CD8-positive, alpha-beta memory T cell (primary cell): Measurements from ENCODE around the gene RANBP1. TPM values are rescaled to one million over a fixed set of nuclear protein-coding genes. Genes with fewer than 3 reads are reported as not detected.
"Not testable (repeated sequence)": the region's sequence is repeated elsewhere in the genome, so short reads cannot be mapped to it uniquely, and the experiment has no call there.

Source experiments
- CTCF ChIA-PET: fragments of 350-600 bp; sonication (Branson Sonifier 250); formaldehyde crosslinking; loops from one replicate; lab custom pipeline; 2021; ENCODE audit warnings: antibody characterized with exemption; lab: Charles Lee
- POLR2A ChIA-PET: fragments of 350-600 bp; sonication (Branson Sonifier 250); formaldehyde crosslinking; loops from one replicate; lab custom pipeline; 2021; ENCODE audit warnings: antibody characterized with exemption; lab: Charles Lee
- DNase-seq, 5 donors: peaks; one replicate each; pipeline versions ENCODE4 v3.0.0 to v3.0.0-alpha.2; 2020 to 2022; ENCODE audit warnings: mixed read lengths in 1 of 5
- H3K27ac ChIP-seq: one replicate; pipeline ENCODE4 v1.7.0; 2013; ENCODE audit warnings: low read depth, mild to moderate bottlenecking, low read length, moderate library complexity
- H3K27me3 ChIP-seq: 2 replicates; pipeline ENCODE4 v1.7.0; 2013; ENCODE audit warnings: low read length, mild to moderate bottlenecking; ENCODE audit not compliant: insufficient read depth, poor library complexity, severe bottlenecking
- H3K36me3 ChIP-seq: 2 replicates; pipeline ENCODE4 v1.7.0; 2013; ENCODE audit warnings: mild to moderate bottlenecking, low read length, moderate library complexity; ENCODE audit not compliant: insufficient read depth
- H3K4me1 ChIP-seq: 2 replicates; pipeline ENCODE4 v1.7.0; 2013; ENCODE audit warnings: mild to moderate bottlenecking, low read length, moderate library complexity; ENCODE audit not compliant: insufficient read depth
- H3K4me3 ChIP-seq: 2 replicates; pipeline ENCODE4 v1.7.0; 2013; ENCODE audit warnings: mild to moderate bottlenecking, low read length
- H3K9me3 ChIP-seq: 2 replicates; pipeline ENCODE4 v1.7.0; 2013; ENCODE audit warnings: mild to moderate bottlenecking, low read length
- H3K27ac Mint-ChIP-seq, 8 donors: one replicate each; pipeline ENCODE4 v1.8.0; 2020 to 2021; ENCODE audit warnings: mixed read lengths in 8 of 8, mild to moderate bottlenecking in 6 of 8, inconsistent platforms in 3 of 8, moderate library complexity in 3 of 8
- H3K27me3 Mint-ChIP-seq, 2 donors: one replicate each; pipeline ENCODE4 v1.8.0; 2020 to 2021; ENCODE audit warnings: mixed read lengths in 2 of 2, mild to moderate bottlenecking in 1 of 2, moderate library complexity in 1 of 2
- H3K36me3 Mint-ChIP-seq, 3 donors: one replicate each; pipeline ENCODE4 v1.8.0; 2020 to 2021; ENCODE audit warnings: mixed read lengths in 3 of 3, inconsistent platforms in 1 of 3, mild to moderate bottlenecking in 1 of 3
- H3K4me1 Mint-ChIP-seq, 3 donors: one replicate each; pipeline ENCODE4 v1.8.0; 2020 to 2021; ENCODE audit warnings: mixed read lengths in 3 of 3, inconsistent platforms in 1 of 3, mild to moderate bottlenecking in 1 of 3
- H3K4me3 Mint-ChIP-seq, 7 donors: one replicate each; pipeline ENCODE4 v1.8.0; 2020 to 2021; ENCODE audit warnings: mixed read lengths in 7 of 7, mild to moderate bottlenecking in 6 of 7, moderate library complexity in 4 of 7, inconsistent platforms in 2 of 7
- H3K9me3 Mint-ChIP-seq, 5 donors: one replicate each; pipeline ENCODE4 v1.8.0; 2020 to 2022; ENCODE audit warnings: mixed read lengths in 5 of 5, mild to moderate bottlenecking in 3 of 5, moderate library complexity in 2 of 5, inconsistent platforms in 1 of 5
- polyA plus RNA-seq: library from polyadenylated mRNA; unstranded; fragments of 300-500 nt; fragmentation: Illumina TruSeq; gene quantifications from one replicate; pipeline ENCODE4 v1.2.3, GENCODE V29; 2021
- total RNA-seq, 2 experiments: library from RNA; stranded (reverse); gene quantifications; one replicate each; pipeline ENCODE4 v1.2.3, GENCODE V29; 2021

Gene RANBP1
- total RNA-seq (100 to 1,000 TPM; 436 to 459 TPM), polyA plus RNA-seq (102 TPM)

DNA sequence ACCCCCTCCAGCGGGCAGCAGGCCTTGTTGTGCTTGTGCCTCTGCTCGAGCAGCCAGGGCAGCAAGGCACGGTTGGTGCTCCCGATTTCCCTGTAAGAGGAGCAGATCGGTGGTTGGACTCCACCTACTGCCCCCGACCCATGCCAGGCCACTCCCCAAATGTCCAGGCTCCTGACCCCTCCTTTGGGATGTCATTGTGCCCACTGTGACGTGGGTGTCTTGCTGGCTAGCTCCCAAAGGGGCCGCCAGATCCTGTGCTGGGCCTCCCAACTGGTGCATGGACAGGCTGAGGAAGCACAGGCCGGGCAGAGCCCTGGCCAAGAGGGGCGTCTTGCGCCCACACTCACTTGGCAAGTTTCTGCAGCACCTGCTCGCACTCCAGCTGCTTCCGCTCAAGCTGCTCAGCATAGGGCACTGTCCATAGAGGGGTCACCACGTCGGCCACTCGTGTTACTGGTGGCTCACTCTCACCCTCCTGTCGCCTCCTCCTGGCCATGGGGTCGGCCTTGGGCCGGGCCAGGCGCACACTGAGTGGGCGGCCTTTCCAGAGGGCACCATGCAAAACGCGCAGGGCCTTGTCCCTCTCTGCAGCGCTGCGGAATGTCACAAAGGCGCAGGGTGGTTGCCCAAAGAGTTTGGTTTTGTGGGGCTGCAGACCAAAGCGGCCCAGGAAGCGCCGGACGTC lies at the start of gene RANBP1:
Gene RANBP1, plus strand, starts transcription at position 414 of the 685 bp plus-strand sequence. Its CDS starts 81 bp downstream, at position 495.
- peaks cover 36% of the 10 kb centered on the region for H3K4me1 ChIP-seq
- POLR2A ChIA-PET: no interaction called here
- peak in 1 of 5 donors; percentile 47 for DNase-seq

DNA sequence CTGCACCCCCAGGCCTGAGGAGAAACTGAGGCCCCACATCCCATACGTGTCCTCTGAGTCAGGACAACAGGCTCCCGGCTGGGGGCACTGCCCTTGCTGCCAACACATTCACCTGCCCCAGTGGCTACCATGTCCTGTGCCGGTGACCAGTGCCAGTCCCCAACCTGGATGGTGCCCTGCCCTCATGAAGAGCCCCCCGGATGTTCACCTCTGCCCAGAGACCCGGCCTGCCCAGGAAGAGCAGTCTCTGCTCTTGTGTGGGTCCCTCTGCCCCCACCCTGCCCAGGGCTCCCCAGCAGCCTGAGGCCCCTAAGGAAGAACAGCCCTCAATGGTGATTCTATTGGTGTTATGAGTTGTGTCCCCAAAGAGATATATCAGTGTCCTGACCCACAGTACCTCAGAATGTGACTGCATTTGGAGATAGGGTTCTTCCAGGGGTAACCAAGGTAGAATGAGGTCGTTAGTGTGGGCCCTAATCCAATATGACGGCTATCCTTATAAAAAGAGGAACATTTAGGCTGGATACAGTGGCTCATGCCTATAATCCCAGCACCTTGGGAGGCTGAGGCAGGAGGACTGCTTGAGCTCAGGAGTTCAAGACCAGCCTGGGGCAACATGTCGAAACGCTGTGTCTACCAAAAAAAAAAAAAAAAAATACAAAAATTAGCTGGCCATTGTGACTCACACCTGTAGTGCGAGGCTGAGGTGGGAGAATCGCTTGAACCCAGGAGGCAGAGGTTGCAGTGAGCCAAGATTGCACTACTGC lies 49.1 kb upstream of the RANBP1 start:
- Mint-ChIP-seq H3K27ac (peak overlapping the region in 1 of 8 donors; percentile 32), H3K4me3 (no peak overlapping the region), H3K4me1 (no peaks in the 10 kb centered on the region), H3K9me3 (no peaks in the 10 kb centered on the region), H3K36me3 (peaks cover 0 to 30% (median 6%) of the 10 kb centered on the region in 3 donors), H3K27me3 (no peaks in the 10 kb centered on the region)
- ChIA-PET POLR2A (no interaction called here), CTCF (no interaction called here)
- Histone ChIP-seq H3K27ac (no peak overlapping the region), H3K4me3 (no peak overlapping the region), H3K4me1 (no peaks in the 10 kb centered on the region), H3K36me3 (peaks cover 9% of the 10 kb centered on the region), H3K27me3 (no peaks in the 10 kb centered on the region), H3K9me3 (no peaks in the 10 kb centered on the region)
- DNase-seq: no peak

More for the DNA sequence above, at the start of gene RANBP1:
- no peaks in the 10 kb centered on the region for H3K27me3 Mint-ChIP-seq
- CTCF ChIA-PET: interaction anchor here (1.1 to 1.3 kb wide), 2 partner anchors 14 to 37 kb away, joined by 3 read pairs; no protein-coding TSS in a partner anchor
- no peaks in the 10 kb centered on the region for H3K27me3 ChIP-seq
- no peaks in the 10 kb centered on the region for H3K9me3 Mint-ChIP-seq
- H3K4me3 ChIP-seq: peak within 1 kb of the TSS; percentile 86
- peak within 1 kb of the TSS; percentile 95 for H3K27ac ChIP-seq
- peak within 1 kb of the TSS in 7 of 8 donors; percentile 86 to 98 (median 92) for H3K27ac Mint-ChIP-seq
- peaks cover 53% of the 10 kb centered on the region for H3K36me3 ChIP-seq
- peaks cover 30 to 64% (median 36%) of the 10 kb centered on the region in 3 donors for H3K4me1 Mint-ChIP-seq
- H3K9me3 ChIP-seq: no peaks in the 10 kb centered on the region
- H3K36me3 Mint-ChIP-seq: peaks cover 0 to 66% (median 2%) of the 10 kb centered on the region in 3 donors
- H3K4me3 Mint-ChIP-seq: peak within 1 kb of the TSS; percentile 85 to 96 (median 89)

DNA sequence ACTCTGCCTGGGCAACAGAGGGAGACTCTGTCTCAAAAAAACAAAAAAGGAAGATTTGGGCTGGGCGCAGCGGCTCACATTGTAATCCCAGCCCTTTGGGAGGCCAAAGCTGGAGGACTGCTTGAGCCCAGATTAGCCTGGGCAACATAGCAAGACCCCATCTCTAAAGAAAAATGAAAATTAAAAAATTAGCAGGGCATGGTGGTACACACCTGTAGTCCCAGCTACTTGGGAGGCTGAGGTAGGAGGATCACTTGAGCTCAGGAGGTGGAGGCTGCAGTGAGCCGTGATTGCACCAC lies 48.6 kb upstream of the RANBP1 start:
- H3K27me3 Mint-ChIP-seq, H3K4me3 Mint-ChIP-seq, H3K4me1 ChIP-seq, H3K4me3 ChIP-seq, H3K27ac ChIP-seq, DNase-seq, H3K36me3 ChIP-seq, POLR2A ChIA-PET, H3K4me1 Mint-ChIP-seq, H3K9me3 Mint-ChIP-seq, H3K9me3 ChIP-seq, H3K27me3 ChIP-seq: not testable (repeated sequence)
- Mint-ChIP-seq H3K27ac (peak overlapping the region in 1 of 8 donors; percentile 32), H3K36me3 (peaks cover 0 to 27% (median 6%) of the 10 kb centered on the region in 3 donors)
- CTCF ChIA-PET: interaction anchor here (0.7 kb wide), 1 partner anchor 368 kb away, joined by 3 read pairs; no protein-coding TSS in a partner anchor

DNA sequence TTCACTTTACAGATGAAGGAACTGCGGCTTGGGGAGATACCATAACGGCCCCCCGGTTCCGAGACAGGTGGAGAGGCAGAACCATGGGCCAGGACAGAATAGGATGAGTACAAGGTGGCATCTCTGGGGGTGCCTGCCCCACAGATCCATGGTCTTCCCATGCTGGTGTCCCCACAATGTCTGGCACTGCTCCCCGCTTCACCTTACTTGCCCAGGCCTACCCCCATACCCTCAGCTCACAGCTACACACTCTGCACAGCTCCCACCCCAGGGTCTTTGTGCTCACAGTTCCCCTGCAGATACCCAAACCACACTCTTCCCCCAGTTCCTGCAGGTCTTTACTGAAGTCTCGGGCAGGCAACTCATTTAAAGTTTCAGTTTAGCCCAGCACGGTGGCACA lies 47.3 kb upstream of the RANBP1 start:
- H3K36me3 Mint-ChIP-seq: peaks cover 0 to 15% (median 3%) of the 10 kb centered on the region in 3 donors
- H3K4me1 Mint-ChIP-seq: no peaks in the 10 kb centered on the region
- no peaks in the 10 kb centered on the region for H3K27me3 Mint-ChIP-seq
- peaks cover 6% of the 10 kb centered on the region for H3K36me3 ChIP-seq
- no peaks in the 10 kb centered on the region for H3K27me3 ChIP-seq
- no peak overlapping the region for H3K4me3 ChIP-seq
- no peak overlapping the region for H3K4me3 Mint-ChIP-seq
- no peaks in the 10 kb centered on the region for H3K9me3 ChIP-seq
- ChIA-PET POLR2A (interaction anchor here (0.7 kb wide), 2 partner anchors 48 to 55 kb away, joined by 7 read pairs; no protein-coding TSS in a partner anchor), CTCF (no interaction called here)
- H3K27ac Mint-ChIP-seq: no peak overlapping the region
- no peaks in the 10 kb centered on the region for H3K9me3 Mint-ChIP-seq
- H3K27ac ChIP-seq: no peak overlapping the region
- no peak for DNase-seq
- no peaks in the 10 kb centered on the region for H3K4me1 ChIP-seq

DNA sequence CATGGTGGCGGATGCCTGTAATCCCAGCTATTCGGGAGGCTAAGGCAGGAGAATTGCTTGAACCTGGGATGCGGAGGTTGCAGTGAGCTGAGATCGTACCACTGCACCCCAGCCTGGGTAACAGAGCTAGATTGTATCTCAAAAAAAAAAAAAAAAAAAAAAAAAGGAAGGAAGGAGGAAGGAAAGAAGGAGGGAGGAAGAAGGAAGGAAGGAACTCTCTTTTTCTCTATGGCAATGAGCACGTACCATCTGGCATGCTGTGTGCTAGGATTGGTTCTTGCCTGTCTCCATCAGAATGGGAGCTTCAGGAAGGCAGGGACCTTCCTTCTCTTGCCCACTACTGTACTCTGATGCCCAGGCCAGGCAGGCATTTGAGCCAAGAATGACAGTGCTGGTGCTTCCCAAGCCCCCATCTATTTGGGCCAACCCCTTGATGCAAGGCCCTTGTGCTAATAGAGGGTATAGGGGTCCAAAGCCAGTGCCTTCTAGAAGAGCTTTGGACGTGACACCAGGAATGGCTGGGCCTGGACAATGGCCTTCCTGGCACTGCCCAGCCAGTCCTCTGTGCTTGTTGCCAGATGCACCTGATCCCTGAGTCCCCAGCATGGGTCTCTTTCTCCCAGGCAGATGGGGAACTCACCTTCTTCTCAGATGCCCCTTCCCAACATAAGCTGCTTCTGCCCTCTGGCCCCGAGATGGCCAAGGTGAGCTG lies 46.4 kb upstream of the RANBP1 start:
- H3K4me1 ChIP-seq: no peaks in the 10 kb centered on the region
- CTCF ChIA-PET: no interaction called here
- Mint-ChIP-seq H3K27me3 (no peaks in the 10 kb centered on the region), H3K27ac (peak overlapping the region in 1 of 8 donors; percentile 46), H3K9me3 (no peaks in the 10 kb centered on the region), H3K4me1 (no peaks in the 10 kb centered on the region), H3K4me3 (no peak overlapping the region), H3K36me3 (peaks cover 0 to 8% (median 3%) of the 10 kb centered on the region in 3 donors)
- no peaks in the 10 kb centered on the region for H3K27me3 ChIP-seq
- DNase-seq: no peak
- H3K36me3 ChIP-seq: no peaks in the 10 kb centered on the region
- H3K4me3 ChIP-seq: no peak overlapping the region
- POLR2A ChIA-PET: interaction anchor here (0.7 kb wide), 1 partner anchor 72 kb away, joined by 8 read pairs; no protein-coding TSS in a partner anchor
- no peak overlapping the region for H3K27ac ChIP-seq
- no peaks in the 10 kb centered on the region for H3K9me3 ChIP-seq

DNA sequence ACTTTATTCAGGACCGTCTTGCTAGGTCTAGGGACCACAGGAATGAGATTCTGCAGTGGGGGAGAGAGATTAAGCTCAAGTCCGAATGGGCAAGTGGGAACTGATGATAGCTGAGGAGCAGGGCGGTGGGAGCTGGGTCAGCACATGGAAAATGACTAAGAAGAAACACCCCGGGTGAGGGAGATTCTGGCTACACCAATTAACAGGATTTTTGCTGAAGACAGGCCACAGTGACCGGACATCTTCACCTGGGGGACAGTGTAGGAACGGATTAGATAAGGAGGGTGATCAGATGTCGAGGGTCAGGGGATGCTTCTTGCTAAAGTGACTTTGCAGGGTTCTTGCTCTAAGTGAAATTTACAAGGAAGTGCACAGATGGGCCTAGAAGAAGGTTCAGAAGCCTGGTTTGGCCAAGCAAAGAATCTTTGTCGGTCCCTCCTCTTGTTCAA lies 44.4 kb upstream of the RANBP1 start:
- Histone ChIP-seq H3K27me3 (no peaks in the 10 kb centered on the region), H3K36me3 (no peaks in the 10 kb centered on the region), H3K4me1 (no peaks in the 10 kb centered on the region), H3K9me3 (no peaks in the 10 kb centered on the region), H3K27ac (no peak overlapping the region), H3K4me3 (no peak overlapping the region)
- POLR2A ChIA-PET: interaction anchor here (0.7 kb wide), 1 partner anchor 36 kb away, joined by 4 read pairs; no protein-coding TSS in a partner anchor
- Mint-ChIP-seq H3K27me3 (no peaks in the 10 kb centered on the region), H3K27ac (peak overlapping the region in 1 of 8 donors; percentile 57), H3K4me3 (no peak overlapping the region), H3K4me1 (no peaks in the 10 kb centered on the region), H3K36me3 (no peaks in the 10 kb centered on the region), H3K9me3 (no peaks in the 10 kb centered on the region)
- CTCF ChIA-PET: interaction anchor here (0.8 kb wide), 1 partner anchor 504 kb away, joined by 4 read pairs; no protein-coding TSS in a partner anchor
- DNase-seq: no peak

DNA sequence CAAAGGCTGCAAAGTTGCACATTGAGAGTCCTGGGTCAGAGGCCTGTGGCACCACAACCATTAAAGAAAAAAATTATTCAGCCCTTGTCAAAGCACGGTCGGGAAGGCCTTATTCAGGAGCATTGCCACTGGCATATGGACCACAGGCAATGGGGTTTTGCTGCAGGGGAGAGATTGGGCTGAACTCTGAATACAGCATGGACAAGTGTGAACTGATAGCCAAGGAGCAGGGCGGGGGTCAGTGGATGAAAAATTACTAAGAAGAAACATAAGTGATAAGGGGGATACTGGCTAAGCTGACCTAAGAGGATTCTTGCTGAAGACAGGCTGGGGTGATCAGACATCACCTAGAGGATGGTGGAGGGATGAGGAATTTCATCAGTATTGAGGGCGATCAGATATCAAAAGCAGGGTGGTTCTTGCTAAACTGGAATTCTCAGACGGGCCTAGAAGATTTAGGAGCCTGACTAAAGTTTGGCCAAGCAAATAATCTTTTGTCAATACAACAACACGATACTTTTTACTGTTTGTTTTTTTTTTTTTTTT lies 39.2 kb upstream of the RANBP1 start:
- Histone ChIP-seq H3K36me3 (no peaks in the 10 kb centered on the region), H3K27me3 (no peaks in the 10 kb centered on the region), H3K27ac (peak overlapping the region; percentile 55), H3K4me3 (no peak overlapping the region), H3K4me1 (peaks cover 9% of the 10 kb centered on the region), H3K9me3 (no peaks in the 10 kb centered on the region)
- DNase-seq: no peak
- POLR2A ChIA-PET: no interaction called here
- H3K27me3 Mint-ChIP-seq: no peaks in the 10 kb centered on the region
- peaks cover 0 to 7% (median 0%) of the 10 kb centered on the region in 3 donors for H3K36me3 Mint-ChIP-seq
- H3K9me3 Mint-ChIP-seq: no peaks in the 10 kb centered on the region
- H3K4me1 Mint-ChIP-seq: peaks cover 12 to 18% (median 13%) of the 10 kb centered on the region in 3 donors
- CTCF ChIA-PET: no interaction called here
- peak overlapping the region in 4 of 7 donors; percentile 29 to 75 (median 53) for H3K4me3 Mint-ChIP-seq
- H3K27ac Mint-ChIP-seq: peak overlapping the region in 4 of 8 donors; percentile 2 to 36 (median 4)
